Measurements from ENCODE around the gene TMEM125.

- TF ChIP-seq CTCF (IDR thresholded peaks at IDR 0.05), result no peak
- TF ChIP-seq POLR2AphosphoS5 (IDR thresholded peaks at IDR 0.05), result no peak
- TF ChIP-seq POLR2A (IDR thresholded peaks at IDR 0.05), result no peak
Observed at GRCh38 chr1:43284546-43285110, 14.8 kb downstream of the TMEM125 start.

Measured in breast epithelium (tissue), 3 donors.